Hair follicular keratinocyte (primary cell): ENCODE results near the gene DUOX1. TPM values are rescaled to one million over a fixed set of nuclear protein-coding genes. Genes with fewer than 3 reads are reported as not detected.

Source experiments
- total RNA-seq: library from RNA; depleted of rRNA; stranded (reverse); fragments of >200 nt; gene quantifications from 2 replicates; pipeline ENCODE4 v1.2.3, GENCODE V29; 2015

DUOX1 gene
- total RNA-seq, result 14.2 and 22.7 TPM in 2 replicates

DNA sequence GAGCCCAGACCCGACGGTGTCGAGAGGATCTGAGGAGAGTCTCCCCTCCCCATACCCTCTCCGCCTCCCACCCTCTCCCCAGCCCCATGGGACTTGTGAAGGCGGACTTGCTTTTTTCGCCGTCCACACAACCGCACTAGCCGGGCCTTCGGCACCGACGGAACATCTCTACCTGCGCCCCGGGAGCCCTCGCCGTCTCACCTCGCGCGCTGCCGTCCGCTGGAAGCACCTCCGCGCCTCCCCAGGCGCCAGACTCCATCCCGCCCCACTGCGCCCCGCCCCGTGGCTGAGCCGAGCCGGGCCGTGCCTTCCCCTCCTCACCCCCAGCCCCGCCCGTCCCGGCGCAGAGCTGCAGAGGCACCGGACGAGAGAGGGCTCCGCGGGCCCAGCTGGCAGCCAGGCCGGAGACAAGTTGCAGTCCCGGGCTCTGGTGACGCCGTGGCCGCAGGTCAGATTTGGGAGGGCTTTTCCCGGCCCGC lies at the start of gene DUOX1, which contains the start of gene DUOXA1:
Gene DUOX1 (plus strand): TSS at position 344 of the 479 bp plus-strand sequence. CDS start 1,973 bp downstream, outside the sequence.
Gene DUOXA1 (minus strand): TSS at position 229 of the 479 bp plus-strand sequence. CDS start 6,865 bp downstream, outside the sequence.

DNA sequence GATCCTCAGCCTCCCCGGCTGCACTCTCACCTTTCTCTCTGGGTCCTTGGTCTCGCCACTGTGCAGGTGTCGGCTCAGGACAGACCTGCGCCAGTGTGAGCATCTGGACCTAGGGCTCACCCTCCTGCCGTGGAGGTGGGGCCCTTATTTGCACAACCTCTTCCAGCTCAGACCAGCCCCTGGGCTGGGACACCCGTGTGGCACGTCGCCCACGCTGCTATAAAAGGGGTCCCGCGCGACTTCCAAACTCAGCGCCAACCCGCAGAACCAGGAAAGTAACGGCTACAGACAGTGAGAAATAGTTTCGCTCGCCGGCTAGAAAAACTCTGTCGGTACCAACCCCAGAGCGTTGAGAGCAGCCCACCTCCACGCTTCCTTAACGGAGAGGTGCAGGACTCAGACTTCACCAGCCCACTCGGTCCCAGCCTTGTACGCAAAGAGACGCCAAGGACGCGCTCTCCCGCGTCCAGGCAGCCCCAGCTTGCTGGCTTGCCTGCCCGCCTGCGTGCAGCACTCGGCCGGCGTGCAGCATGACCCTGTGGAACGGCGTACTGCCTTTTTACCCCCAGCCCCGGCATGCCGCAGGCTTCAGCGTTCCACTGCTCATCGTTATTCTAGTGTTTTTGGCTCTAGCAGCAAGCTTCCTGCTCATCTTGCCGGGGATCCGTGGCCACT lies 15.6 kb upstream of the DUOX1 start, which contains the start of the genes DUOX2 and DUOXA2:
Gene DUOX2 (minus strand): TSS at position 97 of the 675 bp plus-strand sequence. CDS start 761 bp downstream, outside the sequence.
Gene DUOXA2 (plus strand): TSS at position 251 of the 675 bp plus-strand sequence. CDS start 280 bp downstream, at position 531.

DNA sequence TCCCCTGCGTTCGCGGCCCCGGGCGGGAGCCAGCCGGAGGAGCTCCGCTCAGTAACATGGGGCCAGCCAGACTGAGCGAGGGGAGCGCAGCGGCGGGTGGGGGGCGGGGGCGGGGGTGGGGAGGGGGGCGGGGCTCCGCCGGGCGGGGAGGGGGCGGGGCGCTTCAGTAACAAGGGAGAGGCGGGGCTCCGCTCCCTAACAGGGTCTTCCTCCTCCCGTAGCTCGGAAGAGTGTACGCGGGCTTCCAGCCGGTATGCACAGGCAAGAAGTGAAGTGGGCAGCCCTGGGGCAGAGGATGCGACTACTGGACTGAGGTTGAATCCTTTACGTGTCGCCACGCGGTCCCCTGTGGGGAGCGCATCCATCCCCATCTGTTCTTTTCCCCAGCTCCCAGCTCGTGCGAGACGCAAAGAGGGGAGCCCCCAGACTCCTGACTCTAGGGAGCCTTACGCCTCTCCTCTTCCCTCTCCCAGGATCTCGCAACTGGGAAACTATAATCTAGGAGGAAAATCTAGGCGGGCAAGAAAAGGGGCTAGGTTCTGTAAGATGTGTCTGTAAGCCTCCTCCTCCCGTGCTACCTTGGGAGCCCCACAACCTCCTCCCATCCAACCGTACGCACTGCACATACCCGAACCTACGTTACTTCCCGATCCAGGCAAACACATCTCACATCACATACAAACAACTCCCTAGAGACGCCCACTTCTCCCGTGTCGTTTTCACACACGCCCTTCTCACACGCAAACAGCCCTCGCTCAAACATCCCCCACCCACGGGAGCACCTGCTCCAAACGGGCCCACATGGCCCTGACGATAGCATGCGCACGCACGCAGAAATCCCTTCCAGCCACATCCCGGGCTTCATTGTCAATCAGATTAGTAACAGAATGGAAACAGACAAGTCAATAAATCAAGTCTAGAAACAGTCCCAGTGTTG lies 58.4 kb downstream of the DUOX1 start, which contains the start of gene SHF:
Gene SHF (minus strand): TSS at position 73 of the 937 bp plus-strand sequence. CDS start 15 bp downstream, at position 58.

Other genes with a start within 250 kb of the DUOX1 start
- not detected in 2 replicates for gene TERB2, start 173.3 kb upstream of the DUOX1 start, total RNA-seq
- 33.2 and 54.3 TPM in 2 replicates for gene SORD, start 106.8 kb upstream of the DUOX1 start, total RNA-seq
- gene DUOX2, start 15.8 kb upstream of the DUOX1 start, total RNA-seq, result 0.39 TPM in 1 of 2 replicates, not detected in the other
- not detected in 2 replicates for gene DUOXA2, start 15.7 kb upstream of the DUOX1 start, total RNA-seq
- 16.4 and 30.6 TPM in 2 replicates for gene DUOXA1, start 115 bp upstream of the DUOX1 start, total RNA-seq
- gene SHF, start 58.0 kb downstream of the DUOX1 start, total RNA-seq, result 0.38 and 0.78 TPM in 2 replicates
- not detected in 2 replicates for gene SLC28A2, start 122.2 kb downstream of the DUOX1 start, total RNA-seq
- gene GATM, start 248.6 kb downstream of the DUOX1 start, total RNA-seq, result 0.61 TPM in 1 of 2 replicates, not detected in the other